LNCaP clone FGC (cell line): ENCODE data around the gene CXCR4.

ENCODE experiments used
- DNase-seq: peaks from one replicate; pipeline ENCODE4 v3.0.0-alpha.2; 2011; ENCODE audit warnings: low read depth
- H3K4me3 ChIP-seq: 2 replicates; pipeline ENCODE4 v1.5.1; 2011; ENCODE audit warnings: mild to moderate bottlenecking, low read depth, low read length, control low read depth
- CTCF ChIP-seq: IDR thresholded peaks from 2 replicates; pipeline ENCODE4 v1.5.1; 2012; ENCODE audit warnings: mild to moderate bottlenecking; ENCODE audit not compliant: control insufficient read depth, insufficient read depth; ENCODE audit errors: extremely low read depth

Gene CXCR4

GRCh38 chr2:136121204-136121910 is 3.4 kb upstream of the CXCR4 start:
- no peak for DNase-seq
- no peak for TF ChIP-seq CTCF
- no peak overlapping the region for H3K4me3 ChIP-seq

DNA sequence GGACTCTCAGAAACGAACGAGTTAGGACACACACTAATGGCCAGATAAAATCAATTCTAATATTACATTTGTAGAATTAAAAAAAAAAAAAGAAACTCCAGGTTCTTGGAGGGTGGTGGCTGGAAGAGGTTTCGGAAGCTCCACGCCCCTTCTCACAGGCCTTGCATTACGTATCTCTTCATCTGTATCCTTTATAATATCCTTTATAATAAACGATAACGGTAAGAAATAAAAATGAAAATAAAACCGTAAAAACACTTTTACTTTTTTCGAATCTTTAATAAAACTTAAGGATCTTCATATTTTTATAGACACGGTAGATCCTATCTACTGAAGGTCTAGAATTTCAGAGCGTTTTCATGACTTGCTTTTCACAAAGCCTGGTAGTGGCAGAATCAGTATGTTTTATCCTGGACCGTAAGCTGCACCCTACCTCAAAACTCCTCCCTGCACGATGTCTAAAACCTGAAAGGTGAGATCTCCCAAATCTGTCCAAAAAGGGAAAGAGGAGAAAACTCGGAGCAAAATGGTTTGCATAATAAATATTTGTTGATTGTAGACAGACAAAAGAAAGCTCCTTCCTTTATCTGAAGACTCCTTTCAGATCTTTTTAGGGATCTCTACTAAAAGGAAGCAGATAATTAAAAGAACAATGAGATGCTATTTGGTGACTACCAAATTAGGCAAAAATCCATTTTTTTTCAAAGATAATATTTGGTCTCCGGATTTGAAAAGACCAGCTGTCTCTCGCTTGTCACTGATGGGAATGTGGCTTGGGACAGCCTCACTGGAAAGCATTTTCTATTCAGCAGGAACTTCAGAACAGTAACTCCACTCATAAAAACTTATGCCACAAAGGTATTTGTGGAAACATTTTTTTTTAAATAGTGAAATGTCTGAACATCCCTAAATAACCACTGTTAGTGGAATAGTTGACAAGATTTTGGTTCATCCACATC is 2.0 kb upstream of the CXCR4 start:
- no peak for DNase-seq
- TF ChIP-seq CTCF: no peak
- H3K4me3 ChIP-seq: no peak overlapping the region

- TF ChIP-seq CTCF: no peak
- DNase-seq: no peak
- no peak overlapping the region for H3K4me3 ChIP-seq
Measured at GRCh38 chr2:136118819-136119716, 1.1 kb upstream of the CXCR4 start.

DNA sequence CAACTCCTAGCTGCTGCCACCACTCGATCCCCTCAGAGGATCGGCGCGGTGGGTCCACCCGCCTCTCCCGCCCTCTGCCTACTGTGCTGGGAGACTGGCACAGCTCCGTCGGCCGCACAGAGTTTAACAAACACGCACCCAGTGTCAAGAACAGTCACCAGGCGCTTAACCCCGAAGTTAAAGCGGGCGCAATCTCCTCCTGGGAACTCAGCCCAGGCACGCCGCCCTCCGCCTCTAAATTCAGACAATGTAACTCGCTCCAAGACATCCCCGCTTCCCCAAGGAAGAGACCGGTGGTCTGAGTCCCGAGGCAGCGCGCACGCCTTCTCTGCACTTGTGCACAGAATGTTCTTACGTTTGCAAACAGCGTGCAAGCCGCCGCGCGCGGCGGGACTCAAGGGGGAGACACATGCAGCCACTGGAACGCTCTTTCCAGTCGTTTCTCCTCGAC is 533 bp downstream of the CXCR4 start:
- H3K4me3 ChIP-seq: peak overlapping the region; percentile 49
- TF ChIP-seq CTCF: 0 out of 2 replicates have a peak, but pooled peaks have one; percentile 15
- no peak for DNase-seq

DNA sequence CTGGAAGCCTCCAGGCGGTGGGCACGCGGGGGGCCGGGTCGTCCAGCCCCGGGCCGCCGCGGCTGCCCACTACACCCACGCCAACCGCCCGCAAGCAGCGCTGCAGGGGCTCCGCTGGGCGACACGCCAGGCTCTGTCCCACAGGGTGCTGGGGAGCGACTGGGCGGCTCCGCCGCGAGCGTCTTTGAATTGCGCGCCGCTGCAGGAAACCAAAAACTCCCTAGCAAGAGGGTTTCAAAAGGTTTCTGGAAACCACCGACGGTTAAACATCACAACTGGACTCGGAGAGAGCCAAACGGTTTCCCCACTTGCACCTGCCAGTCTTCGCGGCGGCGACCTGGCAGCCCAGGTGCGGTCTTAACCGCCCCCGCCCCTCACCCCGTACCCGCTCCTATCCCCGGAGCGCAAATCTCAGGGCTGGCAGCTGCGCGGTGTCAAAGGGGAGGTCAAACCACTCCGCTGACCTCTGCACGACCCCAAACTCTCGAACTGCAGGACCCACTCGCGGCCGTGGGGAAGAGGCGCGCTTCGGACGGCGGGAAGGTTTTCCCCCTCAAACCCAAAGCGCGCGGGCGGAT is 1.0 kb downstream of the CXCR4 start:
- no peak for TF ChIP-seq CTCF
- no peak for DNase-seq
- peak overlapping the region; percentile 49 for H3K4me3 ChIP-seq

GRCh38 chr2:136116151-136116812 is 1.7 kb downstream of the CXCR4 start:
- no peak for TF ChIP-seq CTCF
- H3K4me3 ChIP-seq: peak overlapping the region; percentile 49
- DNase-seq: no peak
